ENCODE data around the gene RSPO1.

The RSPO1 gene

DNA sequence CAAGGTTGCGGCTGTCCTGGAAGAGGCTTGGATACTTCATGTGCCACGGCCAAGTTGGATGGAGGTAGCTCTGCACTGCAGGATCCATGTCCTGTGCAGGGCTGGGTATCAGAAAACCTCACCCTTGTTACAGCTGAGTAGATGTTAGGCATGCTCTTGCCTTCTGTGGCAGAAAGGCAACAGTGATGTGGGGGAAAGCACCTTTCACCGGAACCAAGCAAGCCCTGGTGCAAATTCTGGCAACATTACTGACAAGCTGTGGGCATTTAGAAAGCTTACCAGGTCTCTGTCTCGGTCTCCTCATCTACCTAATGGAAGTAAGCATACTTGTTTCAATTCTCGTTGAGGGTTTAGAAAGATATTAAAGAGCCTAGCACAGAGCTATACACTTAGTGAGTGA, 43.1 kb upstream of the RSPO1 start:
- H3K4me3 ChIP-seq (ENCODE audit: low read depth, low read length) = no peak overlapping the region
- no peaks in the 10 kb centered on the region for H3K79me1 ChIP-seq (ENCODE audit: low read length)
- no peak overlapping the region for H4K91ac ChIP-seq (ENCODE audit: low read depth, low read length)

DNA sequence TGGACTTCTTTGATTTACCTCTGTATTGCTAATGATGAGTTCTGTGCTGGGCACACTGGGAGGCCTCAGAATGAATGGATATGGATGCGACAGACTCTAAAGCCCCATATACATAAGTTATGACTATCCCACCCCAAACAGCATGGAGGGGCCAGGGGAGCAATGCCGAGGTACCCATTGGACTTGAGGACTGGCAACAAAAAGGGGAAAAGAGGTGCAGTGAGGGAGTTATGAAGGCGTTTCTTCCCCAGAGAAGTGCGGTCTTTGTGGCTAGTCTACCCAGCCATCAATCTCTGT, 42.4 kb upstream of the RSPO1 start:
- H3K14ac ChIP-seq (ENCODE audit: low read length) = no peak overlapping the region
- no peak overlapping the region for H3K18ac ChIP-seq (ENCODE audit: low read length)
- H3K4me1 ChIP-seq (ENCODE audit: control insufficient read depth in 1 of 2, insufficient read depth in 2 of 2, low read length in 2 of 2) = no peaks in the 10 kb centered on the region
- H2AFZ ChIP-seq (ENCODE audit: insufficient read depth, low read length, poor library complexity) = no peak overlapping the region
- no peaks in the 10 kb centered on the region for H3K27me3 ChIP-seq (ENCODE audit: insufficient read depth, low read length)
- H3K4me2 ChIP-seq (ENCODE audit: low read length) = no peak overlapping the region
- H3K9ac ChIP-seq (ENCODE audit: low read length) = no peak overlapping the region
- no peak overlapping the region for H3K4ac ChIP-seq (ENCODE audit: low read depth, low read length)
- no peak overlapping the region for H2BK12ac ChIP-seq (ENCODE audit: low read length)
- H3K4me3 ChIP-seq (ENCODE audit: low read depth, low read length) = no peak overlapping the region
- WGBS (ENCODE audit: extremely low coverage, insufficient coverage, insufficient read length) = no CpG with 5 or more reads among the region's 4 CpGs
- no peak overlapping the region for H2BK5ac ChIP-seq (ENCODE audit: low read depth, low read length, poor library complexity)
- no peak overlapping the region for H3K23ac ChIP-seq (ENCODE audit: low read length)
- H3K79me1 ChIP-seq (ENCODE audit: low read length) = no peaks in the 10 kb centered on the region
- DNase-seq = no peak
- no peaks in the 10 kb centered on the region for H3K79me2 ChIP-seq (ENCODE audit: control insufficient read depth, insufficient read depth, low read length, poor library complexity)
- peaks cover 2 to 3% of the 10 kb centered on the region in 2 experiments for H3K36me3 ChIP-seq (ENCODE audit: control insufficient read depth in 1 of 2, insufficient read depth in 2 of 2, low read length in 2 of 2)
- H4K91ac ChIP-seq (ENCODE audit: low read depth, low read length) = no peak overlapping the region
- H3K9me3 ChIP-seq (ENCODE audit: insufficient read depth, low read depth, low read length) = peaks cover 6% of the 10 kb centered on the region
- H2BK120ac ChIP-seq (ENCODE audit: insufficient read depth, low read length, poor library complexity) = no peak overlapping the region
- no peak overlapping the region for H4K8ac ChIP-seq (ENCODE audit: low read depth, low read length)
- no peak overlapping the region for H4K12ac ChIP-seq (ENCODE audit: low read depth, low read length)
- no peak overlapping the region for H3K27ac ChIP-seq (ENCODE audit: low read depth, low read length)
- H2AK5ac ChIP-seq (ENCODE audit: low read length) = no peak overlapping the region

More for the DNA sequence above, 43.1 kb upstream of the RSPO1 start:
- Histone ChIP-seq H3K9me3 (ENCODE audit: insufficient read depth, low read depth, low read length) (peaks cover 6% of the 10 kb centered on the region), H3K36me3 (ENCODE audit: control insufficient read depth in 1 of 2, insufficient read depth in 2 of 2, low read length in 2 of 2) (peaks cover 5 to 9% of the 10 kb centered on the region in 2 experiments), H2BK12ac (ENCODE audit: low read length) (no peak overlapping the region), H3K4me2 (ENCODE audit: low read length) (no peak overlapping the region), H3K27ac (ENCODE audit: low read depth, low read length) (no peak overlapping the region), H3K23ac (ENCODE audit: low read length) (no peak overlapping the region), H3K14ac (ENCODE audit: low read length) (no peak overlapping the region), H2BK5ac (ENCODE audit: low read depth, low read length, poor library complexity) (no peak overlapping the region), H3K18ac (ENCODE audit: low read length) (no peak overlapping the region), H4K8ac (ENCODE audit: low read depth, low read length) (no peak overlapping the region), H4K12ac (ENCODE audit: low read depth, low read length) (no peak overlapping the region), H3K4me1 (ENCODE audit: control insufficient read depth in 1 of 2, insufficient read depth in 2 of 2, low read length in 2 of 2) (no peaks in the 10 kb centered on the region), H2BK120ac (ENCODE audit: insufficient read depth, low read length, poor library complexity) (no peak overlapping the region), H3K4ac (ENCODE audit: low read depth, low read length) (no peak overlapping the region), H3K27me3 (ENCODE audit: insufficient read depth, low read length) (no peaks in the 10 kb centered on the region), H2AK5ac (ENCODE audit: low read length) (no peak overlapping the region), H3K79me2 (ENCODE audit: control insufficient read depth, insufficient read depth, low read length, poor library complexity) (no peaks in the 10 kb centered on the region), H2AFZ (ENCODE audit: insufficient read depth, low read length, poor library complexity) (no peak overlapping the region), H3K9ac (ENCODE audit: low read length) (no peak overlapping the region)
- WGBS (ENCODE audit: extremely low coverage, insufficient coverage, insufficient read length) = no CpG with 5 or more reads among the region's 5 CpGs
- no peak for DNase-seq

DNA sequence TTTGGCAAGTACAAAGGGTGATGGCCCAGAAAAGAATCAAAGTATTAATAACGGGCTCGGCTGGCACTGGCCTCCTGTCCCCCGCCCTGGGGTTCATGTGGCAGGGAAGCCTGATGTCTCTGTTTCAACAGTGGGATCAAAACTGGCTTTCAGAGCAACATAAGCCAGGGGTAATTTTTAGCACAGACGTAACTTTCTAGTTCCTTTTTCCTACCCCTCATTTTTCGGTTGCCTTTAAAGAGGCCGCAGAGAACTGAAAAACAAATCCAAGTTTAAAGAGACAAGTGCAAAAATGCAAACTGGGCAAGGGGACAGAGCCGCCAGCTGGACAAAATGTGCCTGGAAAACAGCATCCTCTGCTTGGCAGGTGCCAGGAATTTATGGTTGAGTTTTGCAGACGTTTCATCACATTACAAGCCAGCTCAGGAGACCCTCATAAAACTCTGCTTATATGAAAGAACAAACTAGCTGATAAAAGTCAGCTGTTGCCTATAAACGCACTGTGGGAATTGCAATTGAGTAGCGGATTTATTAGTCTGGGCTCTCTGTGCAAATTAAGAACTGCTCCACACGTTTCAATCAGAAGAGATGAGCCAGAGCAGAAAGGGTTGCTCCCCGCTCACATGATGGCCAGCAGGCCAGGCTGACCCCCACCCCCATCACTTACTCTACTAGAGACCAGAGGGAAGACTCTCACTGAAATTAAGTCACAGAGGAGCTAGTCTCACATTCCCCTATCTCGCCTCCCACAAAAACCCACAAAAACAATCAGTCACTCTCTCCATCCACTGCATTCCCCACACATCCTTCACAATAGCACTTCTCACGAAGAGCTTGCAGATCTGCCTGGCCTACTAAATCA, 41.8 kb upstream of the RSPO1 start:
- H3K79me1 ChIP-seq (ENCODE audit: low read length) = no peaks in the 10 kb centered on the region

DNA sequence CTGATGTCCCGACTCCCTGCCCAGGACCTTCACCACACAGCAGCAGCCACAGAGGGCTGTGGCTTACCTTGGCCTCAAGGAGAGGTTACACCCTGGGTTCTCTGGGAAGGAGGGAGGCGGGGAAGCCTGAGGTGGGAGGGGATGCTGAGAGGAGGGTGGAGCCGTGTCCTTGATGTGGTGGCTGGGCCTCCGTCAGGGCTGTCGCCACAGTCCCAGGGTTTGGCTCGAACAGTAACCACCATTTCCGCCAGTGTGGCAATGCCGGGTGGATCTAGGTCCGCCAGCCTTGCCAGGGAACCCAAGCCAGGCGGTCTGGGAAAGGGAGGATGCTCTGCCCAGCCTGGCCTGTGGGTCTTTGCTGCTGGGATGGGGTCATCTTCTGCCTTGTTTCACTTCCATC, 39.2 kb upstream of the RSPO1 start:
- H3K4ac ChIP-seq (ENCODE audit: low read depth, low read length) = no peak overlapping the region
- H3K18ac ChIP-seq (ENCODE audit: low read length) = no peak overlapping the region
- no peak overlapping the region for H3K14ac ChIP-seq (ENCODE audit: low read length)
- H4K12ac ChIP-seq (ENCODE audit: low read depth, low read length) = peak overlapping the region; percentile 44
- H3K27me3 ChIP-seq (ENCODE audit: insufficient read depth, low read length) = no peaks in the 10 kb centered on the region
- no peak overlapping the region for H2BK12ac ChIP-seq (ENCODE audit: low read length)
- no peaks in the 10 kb centered on the region for H3K4me1 ChIP-seq (ENCODE audit: control insufficient read depth in 1 of 2, insufficient read depth in 2 of 2, low read length in 2 of 2)
- no peak overlapping the region for H3K27ac ChIP-seq (ENCODE audit: low read depth, low read length)
- no peaks in the 10 kb centered on the region for H3K79me2 ChIP-seq (ENCODE audit: control insufficient read depth, insufficient read depth, low read length, poor library complexity)
- no peak overlapping the region for H2BK5ac ChIP-seq (ENCODE audit: low read depth, low read length, poor library complexity)
- peaks cover 6% of the 10 kb centered on the region for H3K9me3 ChIP-seq (ENCODE audit: insufficient read depth, low read depth, low read length)
- no peak overlapping the region for H4K8ac ChIP-seq (ENCODE audit: low read depth, low read length)
- no peak overlapping the region for H3K23ac ChIP-seq (ENCODE audit: low read length)
- no peak overlapping the region for H3K9ac ChIP-seq (ENCODE audit: low read length)
- no peaks in the 10 kb centered on the region for H3K79me1 ChIP-seq (ENCODE audit: low read length)
- no peak overlapping the region for H2BK120ac ChIP-seq (ENCODE audit: insufficient read depth, low read length, poor library complexity)
- H3K4me3 ChIP-seq (ENCODE audit: low read depth, low read length) = no peak overlapping the region
- H3K36me3 ChIP-seq (ENCODE audit: control insufficient read depth in 1 of 2, insufficient read depth in 2 of 2, low read length in 2 of 2) = no peaks in the 10 kb centered on the region
- DNase-seq = no peak
- no peak overlapping the region for H4K91ac ChIP-seq (ENCODE audit: low read depth, low read length)
- no peak overlapping the region for H2AK5ac ChIP-seq (ENCODE audit: low read length)
- no peak overlapping the region for H3K4me2 ChIP-seq (ENCODE audit: low read length)
- no CpG with 5 or more reads among the region's 10 CpGs for WGBS (ENCODE audit: extremely low coverage, insufficient coverage, insufficient read length)
- no peak overlapping the region for H2AFZ ChIP-seq (ENCODE audit: insufficient read depth, low read length, poor library complexity)

More for the DNA sequence above, 41.8 kb upstream of the RSPO1 start:
- Histone ChIP-seq H3K23ac (ENCODE audit: low read length) (no peak overlapping the region), H3K4ac (ENCODE audit: low read depth, low read length) (no peak overlapping the region), H3K4me3 (ENCODE audit: low read depth, low read length) (no peak overlapping the region), H3K9ac (ENCODE audit: low read length) (no peak overlapping the region), H3K4me1 (ENCODE audit: control insufficient read depth in 1 of 2, insufficient read depth in 2 of 2, low read length in 2 of 2) (no peaks in the 10 kb centered on the region), H3K18ac (ENCODE audit: low read length) (no peak overlapping the region), H2BK120ac (ENCODE audit: insufficient read depth, low read length, poor library complexity) (no peak overlapping the region), H3K4me2 (ENCODE audit: low read length) (no peak overlapping the region), H2BK5ac (ENCODE audit: low read depth, low read length, poor library complexity) (no peak overlapping the region), H3K9me3 (ENCODE audit: insufficient read depth, low read depth, low read length) (peaks cover 6% of the 10 kb centered on the region), H2AFZ (ENCODE audit: insufficient read depth, low read length, poor library complexity) (no peak overlapping the region), H3K14ac (ENCODE audit: low read length) (no peak overlapping the region), H3K27ac (ENCODE audit: low read depth, low read length) (no peak overlapping the region), H3K36me3 (ENCODE audit: control insufficient read depth in 1 of 2, insufficient read depth in 2 of 2, low read length in 2 of 2) (peaks cover 2 to 3% of the 10 kb centered on the region in 2 experiments), H4K91ac (ENCODE audit: low read depth, low read length) (no peak overlapping the region), H3K27me3 (ENCODE audit: insufficient read depth, low read length) (no peaks in the 10 kb centered on the region), H4K12ac (ENCODE audit: low read depth, low read length) (no peak overlapping the region), H2AK5ac (ENCODE audit: low read length) (no peak overlapping the region), H2BK12ac (ENCODE audit: low read length) (no peak overlapping the region), H4K8ac (ENCODE audit: low read depth, low read length) (no peak overlapping the region), H3K79me2 (ENCODE audit: control insufficient read depth, insufficient read depth, low read length, poor library complexity) (no peaks in the 10 kb centered on the region)
- no CpG with 5 or more reads among the region's 14 CpGs for WGBS (ENCODE audit: extremely low coverage, insufficient coverage, insufficient read length)
- no peak for DNase-seq

All from trophoblast cell (in vitro differentiated cells and primary cell).